PC-9 (cell line): Measurements from ENCODE around the gene EVL. TPM values are rescaled to one million over a fixed set of nuclear protein-coding genes. Genes with fewer than 3 reads are reported as not detected.

ENCODE experiments used
- BruUV-seq: library from RNA; stranded (reverse); fragments of 400-500 nt; replicated peaks from 2 replicates; lab custom pipeline; 2021; lab: Mats Ljungman, UMichigan
- CTCF ChIA-PET: fragments of 300-600 bp; sonication (Branson Sonifier 250); formaldehyde crosslinking; loops from one replicate; lab custom pipeline; 2022; ENCODE audit warnings: antibody characterized with exemption; lab: Charles Lee
- POLR2A ChIA-PET: fragments of 300-600 bp; sonication (Branson Sonifier 250); formaldehyde crosslinking; loops from one replicate; lab custom pipeline; 2022; ENCODE audit warnings: antibody characterized with exemption; ENCODE audit not compliant: unreplicated experiment; lab: Charles Lee
- DNase-seq, 2 experiments: peaks; one replicate each; pipeline versions ENCODE4 v3.0.0 to v3.0.0-alpha.2; 2015 to 2022; ENCODE audit warnings: mixed read lengths in 1 of 2
- H2AFZ ChIP-seq: fragments of 200-600 bp; sonication (generic); 2 replicates; pipeline ENCODE4 v1.8.1; 2017; ENCODE audit warnings: antibody characterized with exemption
- H3F3A ChIP-seq: fragments of 200-600 bp; sonication (generic); 2 replicates; pipeline ENCODE4 v1.8.1; 2017; ENCODE audit warnings: antibody characterized with exemption, mild to moderate bottlenecking, low read depth; ENCODE audit not compliant: insufficient read depth
- H3K27ac ChIP-seq: fragments of 200-600 bp; sonication (generic); 2 replicates; pipeline ENCODE4 v1.6.1; 2016; ENCODE audit warnings: mixed run types
- H3K27me3 ChIP-seq: fragments of 200-600 bp; sonication (generic); 2 replicates; pipeline ENCODE4 v1.6.1; 2016; ENCODE audit warnings: low read depth, mixed run types; ENCODE audit not compliant: insufficient read depth
- H3K36me3 ChIP-seq: fragments of 200-600 bp; sonication (generic); 2 replicates; pipeline ENCODE4 v1.6.1; 2016; ENCODE audit warnings: low read depth, mixed run types
- H3K4me1 ChIP-seq: fragments of 200-600 bp; sonication (generic); replicated peaks from 2 replicates; pipeline ENCODE4 v1.6.1; 2016; ENCODE audit warnings: mixed run types; ENCODE audit not compliant: insufficient read depth
- H3K4me2 ChIP-seq: fragments of 200-600 bp; sonication (generic); 2 replicates; pipeline ENCODE4 v1.6.1; 2017; ENCODE audit warnings: mixed run types
- H3K4me3 ChIP-seq: fragments of 200-600 bp; sonication (generic); 2 replicates; pipeline ENCODE4 v1.6.1; 2016; ENCODE audit warnings: mixed run types
- H3K79me2 ChIP-seq: fragments of 200-600 bp; sonication (generic); 2 replicates; pipeline ENCODE4 v1.6.1; 2017; ENCODE audit warnings: low read depth, mixed run types
- H3K9me2 ChIP-seq: fragments of 200-600 bp; sonication (generic); 2 replicates; pipeline ENCODE4 v1.8.1; 2017; ENCODE audit warnings: mild to moderate bottlenecking; ENCODE audit not compliant: insufficient read depth
- H3K9me3 ChIP-seq: fragments of 200-600 bp; sonication (generic); 2 replicates; pipeline ENCODE4 v1.8.1; 2016; ENCODE audit warnings: low read depth; ENCODE audit not compliant: insufficient read depth
- H4K20me1 ChIP-seq: fragments of 200-600 bp; sonication (generic); 2 replicates; pipeline ENCODE4 v1.8.1; 2017; ENCODE audit not compliant: insufficient read depth
- CTCF ChIP-seq: fragments of 200-600 bp; sonication (generic); conservative IDR thresholded peaks from 2 replicates; pipeline ENCODE4 v1.6.1; 2017; ENCODE audit warnings: mixed run types, antibody characterized with exemption, mild to moderate bottlenecking, moderate library complexity
- EZH2 ChIP-seq: fragments of 200-600 bp; sonication (generic); IDR thresholded peaks from 2 replicates; pipeline ENCODE4 v1.8.0; 2017; ENCODE audit warnings: antibody characterized with exemption, low read depth
- intact Hi-C: fragments of 100-400 bp; cut with micrococcal nuclease; formaldehyde crosslinking; loops from one replicate; pipeline ENCODE4 v1.10.0; 2022; ENCODE audit not compliant: unreplicated experiment
- total RNA-seq: library from RNA; stranded (reverse); gene quantifications from 2 replicates; pipeline ENCODE4 v1.2.3, GENCODE V29; 2021

EVL gene
- total RNA-seq, 1 experiment from 2014 or later = 5.9 TPM

GRCh38 chr14:100126401-100126800 lies 61.2 kb downstream of the EVL start:
- POLR2A ChIA-PET = no interaction called here
- Histone ChIP-seq H3F3A (no peaks in the 10 kb centered on the region), H2AFZ (no peak overlapping the region), H3K4me1 (no peaks in the 10 kb centered on the region), H3K27me3 (no peaks in the 10 kb centered on the region), H3K79me2 (no peaks in the 10 kb centered on the region), H3K9me2 (no peaks in the 10 kb centered on the region), H4K20me1 (no peaks in the 10 kb centered on the region), H3K27ac (no peak overlapping the region), H3K4me2 (no peak overlapping the region), H3K9me3 (no peaks in the 10 kb centered on the region), H3K36me3 (no peaks in the 10 kb centered on the region), H3K4me3 (no peak overlapping the region)
- intact Hi-C loops = no loop called here
- no peak for TF ChIP-seq EZH2
- TF ChIP-seq CTCF = no peak
- CTCF ChIA-PET = no interaction called here
- DNase-seq = no peak
- no TSS peak for BruUV-seq

GRCh38 chr14:100127853-100128455 lies 62.7 kb downstream of the EVL start:
- Histone ChIP-seq H3K79me2 (no peaks in the 10 kb centered on the region), H2AFZ (no peak overlapping the region), H3K27me3 (no peaks in the 10 kb centered on the region), H3K4me1 (no peaks in the 10 kb centered on the region), H3K27ac (no peak overlapping the region), H3K9me3 (no peaks in the 10 kb centered on the region), H3K36me3 (no peaks in the 10 kb centered on the region), H4K20me1 (no peaks in the 10 kb centered on the region), H3K4me2 (no peak overlapping the region), H3F3A (no peaks in the 10 kb centered on the region), H3K4me3 (no peak overlapping the region), H3K9me2 (no peaks in the 10 kb centered on the region)
- BruUV-seq = no TSS peak
- TF ChIP-seq EZH2 (no peak), CTCF (no peak)
- intact Hi-C loops = no loop called here
- ChIA-PET CTCF (no interaction called here), POLR2A (no interaction called here)
- no peak for DNase-seq

- Histone ChIP-seq H3K27me3 (no peaks in the 10 kb centered on the region), H3K9me3 (no peaks in the 10 kb centered on the region), H2AFZ (no peak overlapping the region), H3K27ac (no peak overlapping the region), H3K4me3 (no peak overlapping the region), H3K36me3 (no peaks in the 10 kb centered on the region), H4K20me1 (no peaks in the 10 kb centered on the region), H3K4me1 (no peaks in the 10 kb centered on the region), H3K9me2 (no peaks in the 10 kb centered on the region), H3F3A (no peaks in the 10 kb centered on the region), H3K79me2 (no peaks in the 10 kb centered on the region), H3K4me2 (no peak overlapping the region)
- ChIA-PET POLR2A (no interaction called here), CTCF (no interaction called here)
- no peak for DNase-seq
- TF ChIP-seq CTCF = no peak
- TF ChIP-seq EZH2 = no peak
- intact Hi-C loops = no loop called here
- BruUV-seq = no TSS peak
These were observed 63.5 kb downstream of the EVL start for GRCh38 chr14:100128688-100129087.
